Erythroblast (primary cell): ENCODE results near the gene TRPM3.

Experiments used
- GATA1 ChIP-seq: IDR thresholded peaks from 2 replicates; pipeline ENCODE4 v1.6.1; 2011; ENCODE audit warnings: low read depth, mild to moderate bottlenecking, control low read depth, low read length, moderate library complexity
- POLR2A ChIP-seq: IDR thresholded peaks from 2 replicates; pipeline ENCODE4 v1.6.1; 2011; ENCODE audit warnings: mild to moderate bottlenecking, low read length

DNA sequence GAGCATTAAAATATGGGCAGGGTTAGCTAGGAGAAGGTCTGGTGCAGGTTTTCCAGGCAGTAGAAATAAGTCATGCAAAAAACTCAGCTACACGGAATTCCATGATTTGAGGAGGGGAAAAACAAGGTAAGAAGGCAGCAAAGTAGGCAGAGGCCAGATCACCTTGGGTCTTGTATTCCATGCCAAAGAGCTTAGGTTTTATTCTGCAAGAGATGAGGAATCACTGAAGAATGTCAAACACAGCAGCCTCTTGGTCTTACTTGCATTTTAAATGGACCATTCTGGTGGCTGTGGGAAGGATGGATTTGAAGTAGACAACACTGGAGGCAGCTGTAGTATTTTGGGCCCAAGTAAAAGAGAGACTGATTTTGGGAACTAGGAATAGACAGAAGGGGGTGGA lies 8.6 kb downstream of the TRPM3 start:
- TF ChIP-seq POLR2A: no peak
- no peak for TF ChIP-seq GATA1
